Measurements from ENCODE around the gene CD300LG.
"Not testable (repeated sequence)": the region's sequence is repeated elsewhere in the genome, so short reads cannot be mapped to it uniquely, and the experiment has no call there.

CD300LG gene

GRCh38 chr17:43845766-43846165 is 1.2 kb upstream of the CD300LG start:
- DNase-seq, result no peak
- intact Hi-C loops (cut with DNase I), result loop anchor here (10.0 kb wide), 1 partner anchor 151 kb away; no protein-coding TSS in a partner anchor

GRCh38 chr17:43846221-43846712 is 709 bp upstream of the CD300LG start:
- intact Hi-C loops (cut with DNase I), result loop anchor here (10.0 kb wide), 1 partner anchor 151 kb away; no protein-coding TSS in a partner anchor
- peak; percentile 73 to 95 (median 89) for DNase-seq

GRCh38 chr17:43848601-43849000 is 1.6 kb downstream of the CD300LG start:
- intact Hi-C loops (cut with DNase I), result loop anchor here (10.0 kb wide), 1 partner anchor 154 kb away; no protein-coding TSS in a partner anchor
- DNase-seq, result no peak

GRCh38 chr17:43849116-43849515 is 2.1 kb downstream of the CD300LG start:
- DNase-seq, result no peak
- intact Hi-C loops (cut with DNase I), result loop anchor here (10.0 kb wide), 1 partner anchor 154 kb away; no protein-coding TSS in a partner anchor

- intact Hi-C loops (cut with DNase I), result no loop called here
- DNase-seq, result no peak
Observed at GRCh38 chr17:43852571-43852970, 5.6 kb downstream of the CD300LG start.

GRCh38 chr17:43853546-43853945 is 6.6 kb downstream of the CD300LG start:
- intact Hi-C loops (cut with DNase I), result no loop called here
- DNase-seq, result no peak

- intact Hi-C loops (cut with DNase I), result no loop called here
- no peak for DNase-seq
Observed at GRCh38 chr17:43854498-43854897, 7.5 kb downstream of the CD300LG start.

GRCh38 chr17:43855061-43855460 is 8.1 kb downstream of the CD300LG start:
- intact Hi-C loops (cut with DNase I), result no loop called here
- DNase-seq, result no peak

- DNase-seq, result no peak
- intact Hi-C loops (cut with DNase I), result no loop called here
Observed at GRCh38 chr17:43856141-43856540, 9.2 kb downstream of the CD300LG start.

GRCh38 chr17:43857141-43857540 is 10.2 kb downstream of the CD300LG start:
- DNase-seq, result peak in 1 of 42 donors; percentile 23
- intact Hi-C loops (cut with DNase I), result no loop called here

GRCh38 chr17:43857957-43858600 is 11.1 kb downstream of the CD300LG start:
- intact Hi-C loops (cut with DNase I), result no loop called here

GRCh38 chr17:43860077-43860725 is 13.2 kb downstream of the CD300LG start:
- intact Hi-C loops (cut with DNase I), result no loop called here
- peak in 1 of 42 donors; percentile 24 for DNase-seq

More at GRCh38 chr17:43857957-43858600, 11.1 kb downstream of the CD300LG start:
- DNase-seq, result peak in 1 of 42 donors; percentile 1

- peak in 18 of 42 donors; percentile 9 to 57 (median 29) for DNase-seq
- intact Hi-C loops (cut with DNase I), result no loop called here
Observed at GRCh38 chr17:43860927-43861622, 14.1 kb downstream of the CD300LG start.

- peak in 1 of 42 donors; percentile 15 for DNase-seq
- intact Hi-C loops (cut with DNase I), result no loop called here
Observed at GRCh38 chr17:43861960-43862359, 15.0 kb downstream of the CD300LG start.

GRCh38 chr17:43864161-43864984 is 17.4 kb downstream of the CD300LG start:
- intact Hi-C loops (cut with DNase I), result no loop called here
- peak in 1 of 42 donors; percentile 8 for DNase-seq

GRCh38 chr17:43868226-43868994 is 21.4 kb downstream of the CD300LG start:
- intact Hi-C loops (cut with DNase I), result no loop called here
- no peak for DNase-seq

GRCh38 chr17:43869031-43869430 is 22.1 kb downstream of the CD300LG start:
- intact Hi-C loops (cut with DNase I); DNase-seq: not testable (repeated sequence)

All from head of caudate nucleus (tissue), 42 donors.